H9 (cell line): Measurements from ENCODE around the gene SOHLH2. TPM values are rescaled to one million over a fixed set of nuclear protein-coding genes. Genes with fewer than 3 reads are reported as not detected.

Source experiments
- DNase-seq: peaks from one replicate; pipeline ENCODE4 v3.0.0-alpha.2; 2017
- H2AFZ ChIP-seq: one replicate; pipeline ENCODE4 v1.6.1; 2013; ENCODE audit warnings: mild to moderate bottlenecking, low read length, control low read depth, moderate library complexity
- H2AK5ac ChIP-seq: 2 replicates; pipeline ENCODE4 v1.6.1; 2013; ENCODE audit warnings: low read length, control low read depth, mixed read lengths; ENCODE audit not compliant: insufficient read length
- H2BK120ac ChIP-seq: one replicate; pipeline ENCODE4 v1.6.1; 2013; ENCODE audit warnings: low read depth, mild to moderate bottlenecking, low read length, control low read depth, inconsistent platforms; ENCODE audit not compliant: poor library complexity, severe bottlenecking
- H2BK12ac ChIP-seq: 2 replicates; pipeline ENCODE4 v1.6.1; 2013; ENCODE audit warnings: low read length, control low read depth, mixed read lengths, low read depth; ENCODE audit not compliant: insufficient read length
- H2BK15ac ChIP-seq: 2 replicates; pipeline ENCODE4 v1.6.1; 2013; ENCODE audit warnings: low read depth, low read length, control low read depth
- H2BK20ac ChIP-seq: one replicate; pipeline ENCODE4 v1.6.1; 2013; ENCODE audit warnings: low read depth, mild to moderate bottlenecking, low read length, control low read depth, inconsistent platforms; ENCODE audit not compliant: poor library complexity, severe bottlenecking
- H2BK5ac ChIP-seq: 2 replicates; pipeline ENCODE4 v1.6.1; 2013; ENCODE audit warnings: low read length, control low read depth, mixed read lengths; ENCODE audit not compliant: insufficient read length
- H3K14ac ChIP-seq: 2 replicates; pipeline ENCODE4 v1.6.1; 2013; ENCODE audit warnings: low read length, control low read depth; ENCODE audit not compliant: insufficient read depth
- H3K18ac ChIP-seq: 2 replicates; pipeline ENCODE4 v1.6.1; 2013; ENCODE audit warnings: low read depth, mild to moderate bottlenecking, mixed read lengths, low read length, control low read depth; ENCODE audit not compliant: insufficient read length
- H3K23ac ChIP-seq: 2 replicates; pipeline ENCODE4 v1.6.1; 2013; ENCODE audit warnings: low read length, control low read depth, mixed read lengths, low read depth; ENCODE audit not compliant: insufficient read length
- H3K23me2 ChIP-seq: 2 replicates; pipeline ENCODE4 v1.6.1; 2013; ENCODE audit warnings: low read depth, mild to moderate bottlenecking, mixed read lengths, low read length, control low read depth; ENCODE audit not compliant: insufficient read length, poor library complexity, severe bottlenecking
- H3K27ac ChIP-seq: 2 replicates; pipeline ENCODE4 v1.5.1; 2013; ENCODE audit warnings: low read length, control low read depth, mixed read lengths, low read depth; ENCODE audit not compliant: insufficient read length
- H3K27me3 ChIP-seq: 2 replicates; pipeline ENCODE4 v1.6.1; 2013; ENCODE audit warnings: low read length, control low read depth, inconsistent platforms; ENCODE audit not compliant: insufficient read depth
- H3K4ac ChIP-seq: 2 replicates; pipeline ENCODE4 v1.6.1; 2013; ENCODE audit warnings: low read depth, mild to moderate bottlenecking, control low read depth, inconsistent platforms, low read length, moderate library complexity
- H3K4me1 ChIP-seq: 2 replicates; pipeline ENCODE4 v1.6.1; 2013; ENCODE audit warnings: low read length, control low read depth, inconsistent platforms; ENCODE audit not compliant: insufficient read depth
- H3K4me2 ChIP-seq: 2 replicates; pipeline ENCODE4 v1.6.1; 2013; ENCODE audit warnings: low read length, control low read depth, mixed read lengths; ENCODE audit not compliant: insufficient read length, insufficient read depth
- H3K56ac ChIP-seq: 2 replicates; pipeline ENCODE4 v1.6.1; 2013; ENCODE audit warnings: low read depth, mild to moderate bottlenecking, mixed read lengths, low read length, control low read depth; ENCODE audit not compliant: insufficient read length
- H3K79me1 ChIP-seq: 2 replicates; pipeline ENCODE4 v1.6.1; 2013; ENCODE audit warnings: low read depth, mild to moderate bottlenecking, moderate library complexity, low read length, control low read depth, inconsistent platforms; ENCODE audit not compliant: insufficient read depth, poor library complexity, severe bottlenecking
- H3K79me2 ChIP-seq: 2 replicates; pipeline ENCODE4 v1.6.1; 2013; ENCODE audit warnings: low read length, control low read depth, inconsistent platforms; ENCODE audit not compliant: insufficient read depth
- H3K9ac ChIP-seq: 2 replicates; pipeline ENCODE4 v1.6.1; 2013; ENCODE audit warnings: low read length, control low read depth, mixed read lengths; ENCODE audit not compliant: insufficient read length; ENCODE audit errors: extremely low read depth
- H3K9me3 ChIP-seq: one replicate; pipeline ENCODE4 v1.6.1; 2013; ENCODE audit warnings: low read depth, low read length, inconsistent platforms; ENCODE audit not compliant: control insufficient read depth
- H3T11ph ChIP-seq: one replicate; pipeline ENCODE4 v1.6.1; 2013; ENCODE audit warnings: mild to moderate bottlenecking, low read length, control low read depth, inconsistent platforms
- H4K20me1 ChIP-seq: one replicate; pipeline ENCODE4 v1.6.1; 2013; ENCODE audit not compliant: control insufficient read depth, insufficient read length, insufficient read depth
- H4K5ac ChIP-seq: 2 replicates; pipeline ENCODE4 v1.6.1; 2013; ENCODE audit warnings: low read depth, mild to moderate bottlenecking, mixed read lengths, low read length, control low read depth; ENCODE audit not compliant: insufficient read length
- H4K8ac ChIP-seq: replicated peaks from 2 replicates; pipeline ENCODE4 v1.6.1; 2013; ENCODE audit warnings: low read length, control low read depth, mixed read lengths, low read depth; ENCODE audit not compliant: insufficient read length
- H4K91ac ChIP-seq: 2 replicates; pipeline ENCODE4 v1.6.1; 2013; ENCODE audit warnings: low read depth, mild to moderate bottlenecking, moderate library complexity, mixed read lengths, low read length, control low read depth; ENCODE audit not compliant: insufficient read length
- H3K27ac Mint-ChIP-seq, 3 experiments: 2 replicates in 2 of 3; 3 replicates in 1 of 3; pipeline ENCODE4 v1.8.0; 2020 to 2021; ENCODE audit warnings: mixed read lengths in 3 of 3, mild to moderate bottlenecking in 1 of 3, moderate library complexity in 1 of 3
- H3K27me3 Mint-ChIP-seq: 2 replicates; pipeline ENCODE4 v1.8.0; 2021; ENCODE audit warnings: low read depth, mild to moderate bottlenecking, moderate library complexity, mixed read lengths
- H3K36me3 Mint-ChIP-seq, 3 experiments: 2 replicates in 2 of 3; 3 replicates in 1 of 3; pipeline ENCODE4 v1.8.0; 2020 to 2021; ENCODE audit warnings: low read depth in 3 of 3, mixed read lengths in 3 of 3; ENCODE audit not compliant: insufficient read depth in 1 of 3
- H3K4me1 Mint-ChIP-seq, 2 experiments: 2 replicates each; pipeline ENCODE4 v1.8.0; 2020; ENCODE audit warnings: mixed read lengths in 2 of 2
- H3K4me3 Mint-ChIP-seq, 2 experiments: 2 replicates in 1 of 2; 3 replicates in 1 of 2; pipeline ENCODE4 v1.8.0; 2020 to 2021; ENCODE audit warnings: mild to moderate bottlenecking in 2 of 2, mixed read lengths in 2 of 2, moderate library complexity in 1 of 2
- H3K9me3 Mint-ChIP-seq, 2 experiments: 2 replicates in 1 of 2; 3 replicates in 1 of 2; pipeline ENCODE4 v1.8.0; 2020; ENCODE audit warnings: mild to moderate bottlenecking in 2 of 2, mixed read lengths in 2 of 2, moderate library complexity in 1 of 2
- WGBS: extraction: QIAGEN DNeasy Blood & Tissue Kit; methylation state at CpG from one replicate; pipeline ENCODE4 v1.1.7; 2013; ENCODE audit warnings: missing lambda C conversion rate, low lambda C conversion rate, mixed read lengths; ENCODE audit not compliant: insufficient read length; ENCODE audit errors: extremely low coverage; 5-methylcytosine and 5-hydroxymethylcytosine counted together
- total RNA-seq: library from RNA; stranded (reverse); gene quantifications from 2 replicates; pipeline ENCODE4 v1.2.1, GENCODE V29; 2021
- TF ChIP-seq, protein P1 (sequence below): fragments of 200-600 bp; sonication (generic); conservative IDR thresholded peaks from 3 replicates; pipeline ENCODE4 v1.8.0; 2021; ENCODE audit warnings: antibody characterized with exemption, mild to moderate bottlenecking

The SOHLH2 gene
- total RNA-seq, 1 experiment from 2014 or later = 1.3 TPM

GRCh38 chr13:36125841-36126240 lies 88.5 kb downstream of the SOHLH2 start:
- Histone ChIP-seq H4K5ac (no peak overlapping the region), H3K27ac (no peak overlapping the region), H2BK20ac (no peak overlapping the region), H3K79me1 (no peaks in the 10 kb centered on the region), H3K79me2 (no peaks in the 10 kb centered on the region), H3T11ph (no peak overlapping the region), H4K8ac (no peak overlapping the region), H3K9ac (no peak overlapping the region), H2BK12ac (no peak overlapping the region), H3K56ac (no peak overlapping the region), H3K4me2 (no peak overlapping the region), H2AFZ (no peak overlapping the region), H3K23ac (no peak overlapping the region), H3K14ac (no peak overlapping the region), H4K20me1 (no peaks in the 10 kb centered on the region), H4K91ac (no peak overlapping the region), H3K9me3 (no peaks in the 10 kb centered on the region), H2BK15ac (no peak overlapping the region), H3K4me1 (no peaks in the 10 kb centered on the region), H3K4ac (no peak overlapping the region), H3K23me2 (peaks cover 5% of the 10 kb centered on the region), H3K27me3 (peaks cover 12% of the 10 kb centered on the region; the same call in 1 of the 2 replicates), H2BK5ac (no peak overlapping the region), H2AK5ac (no peak overlapping the region), H2BK120ac (no peak overlapping the region), H3K18ac (no peak overlapping the region)
- Mint-ChIP-seq H3K4me1 (peaks cover 7 to 8% of the 10 kb centered on the region in 2 experiments), H3K27ac (no peak overlapping the region), H3K9me3 (no peaks in the 10 kb centered on the region), H3K36me3 (no peaks in the 10 kb centered on the region), H3K4me3 (no peak overlapping the region), H3K27me3 (peaks cover 31% of the 10 kb centered on the region)
- DNase-seq = no peak
- no CpG with 5 or more reads among the region's 28 CpGs for WGBS
- TF ChIP-seq, protein P1, sequence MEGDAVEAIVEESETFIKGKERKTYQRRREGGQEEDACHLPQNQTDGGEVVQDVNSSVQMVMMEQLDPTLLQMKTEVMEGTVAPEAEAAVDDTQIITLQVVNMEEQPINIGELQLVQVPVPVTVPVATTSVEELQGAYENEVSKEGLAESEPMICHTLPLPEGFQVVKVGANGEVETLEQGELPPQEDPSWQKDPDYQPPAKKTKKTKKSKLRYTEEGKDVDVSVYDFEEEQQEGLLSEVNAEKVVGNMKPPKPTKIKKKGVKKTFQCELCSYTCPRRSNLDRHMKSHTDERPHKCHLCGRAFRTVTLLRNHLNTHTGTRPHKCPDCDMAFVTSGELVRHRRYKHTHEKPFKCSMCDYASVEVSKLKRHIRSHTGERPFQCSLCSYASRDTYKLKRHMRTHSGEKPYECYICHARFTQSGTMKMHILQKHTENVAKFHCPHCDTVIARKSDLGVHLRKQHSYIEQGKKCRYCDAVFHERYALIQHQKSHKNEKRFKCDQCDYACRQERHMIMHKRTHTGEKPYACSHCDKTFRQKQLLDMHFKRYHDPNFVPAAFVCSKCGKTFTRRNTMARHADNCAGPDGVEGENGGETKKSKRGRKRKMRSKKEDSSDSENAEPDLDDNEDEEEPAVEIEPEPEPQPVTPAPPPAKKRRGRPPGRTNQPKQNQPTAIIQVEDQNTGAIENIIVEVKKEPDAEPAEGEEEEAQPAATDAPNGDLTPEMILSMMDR = no peak
